ENCODE results near the gene IGF2BP2. TPM values are rescaled to one million over a fixed set of nuclear protein-coding genes. Genes with fewer than 3 reads are reported as not detected.

Gene IGF2BP2
- total RNA-seq, 1 donor from 2014 or later, result 65.1 TPM

- DNase-seq (ENCODE audit: low read depth), result no peak
Measured at GRCh38 chr3:185837414-185837813, 12.6 kb upstream of the IGF2BP2 start.

GRCh38 chr3:185831990-185832389 lies 7.1 kb upstream of the IGF2BP2 start:
- no peak for DNase-seq (ENCODE audit: low read depth)

- peak; percentile 57 for DNase-seq (ENCODE audit: low read depth)
Measured at GRCh38 chr3:185831195-185831594, 6.4 kb upstream of the IGF2BP2 start.

GRCh38 chr3:185830018-185830797 lies 5.4 kb upstream of the IGF2BP2 start:
- DNase-seq (ENCODE audit: low read depth), result no peak

- no peak for DNase-seq (ENCODE audit: low read depth)
Measured at GRCh38 chr3:185828755-185829154, 3.9 kb upstream of the IGF2BP2 start.

- no peak for DNase-seq (ENCODE audit: low read depth)
Measured at GRCh38 chr3:185827595-185828344, 2.9 kb upstream of the IGF2BP2 start.

- DNase-seq (ENCODE audit: low read depth), result no peak
Measured at GRCh38 chr3:185825639-185826481, 1.0 kb upstream of the IGF2BP2 start.

GRCh38 chr3:185824051-185825005 lies 514 bp downstream of the IGF2BP2 start:
- DNase-seq (ENCODE audit: low read depth), result no peak

- no peak for DNase-seq (ENCODE audit: low read depth)
Measured at GRCh38 chr3:185823078-185824044, 1.5 kb downstream of the IGF2BP2 start.

GRCh38 chr3:185822221-185823000 lies 2.4 kb downstream of the IGF2BP2 start:
- DNase-seq (ENCODE audit: low read depth), result peak; percentile 84

- peak; percentile 96 for DNase-seq (ENCODE audit: low read depth)
Measured at GRCh38 chr3:185820973-185821758, 3.7 kb downstream of the IGF2BP2 start.

GRCh38 chr3:185818267-185818875 lies 6.5 kb downstream of the IGF2BP2 start:
- DNase-seq (ENCODE audit: low read depth), result no peak

- peak; percentile 49 for DNase-seq (ENCODE audit: low read depth)
Measured at GRCh38 chr3:185815391-185816282, 9.2 kb downstream of the IGF2BP2 start.

- no peak for DNase-seq (ENCODE audit: low read depth)
Measured at GRCh38 chr3:185813691-185814215, 11.1 kb downstream of the IGF2BP2 start.

GRCh38 chr3:185813205-185813604 lies 11.6 kb downstream of the IGF2BP2 start:
- DNase-seq (ENCODE audit: low read depth), result no peak

- peak; percentile 80 for DNase-seq (ENCODE audit: low read depth)
Measured at GRCh38 chr3:185807445-185808068, 17.3 kb downstream of the IGF2BP2 start.
